GM19240 (cell line): Measurements from ENCODE around the gene SSR4.
A peak's percentile ranks its signal among the peaks of the same experiment; 100 is the strongest.

ENCODE experiments used
- DNase-seq: peaks from one replicate; pipeline ENCODE4 v3.0.0; 2011; ENCODE audit warnings: low spot score; ENCODE audit not compliant: insufficient read length

Gene SSR4

DNA sequence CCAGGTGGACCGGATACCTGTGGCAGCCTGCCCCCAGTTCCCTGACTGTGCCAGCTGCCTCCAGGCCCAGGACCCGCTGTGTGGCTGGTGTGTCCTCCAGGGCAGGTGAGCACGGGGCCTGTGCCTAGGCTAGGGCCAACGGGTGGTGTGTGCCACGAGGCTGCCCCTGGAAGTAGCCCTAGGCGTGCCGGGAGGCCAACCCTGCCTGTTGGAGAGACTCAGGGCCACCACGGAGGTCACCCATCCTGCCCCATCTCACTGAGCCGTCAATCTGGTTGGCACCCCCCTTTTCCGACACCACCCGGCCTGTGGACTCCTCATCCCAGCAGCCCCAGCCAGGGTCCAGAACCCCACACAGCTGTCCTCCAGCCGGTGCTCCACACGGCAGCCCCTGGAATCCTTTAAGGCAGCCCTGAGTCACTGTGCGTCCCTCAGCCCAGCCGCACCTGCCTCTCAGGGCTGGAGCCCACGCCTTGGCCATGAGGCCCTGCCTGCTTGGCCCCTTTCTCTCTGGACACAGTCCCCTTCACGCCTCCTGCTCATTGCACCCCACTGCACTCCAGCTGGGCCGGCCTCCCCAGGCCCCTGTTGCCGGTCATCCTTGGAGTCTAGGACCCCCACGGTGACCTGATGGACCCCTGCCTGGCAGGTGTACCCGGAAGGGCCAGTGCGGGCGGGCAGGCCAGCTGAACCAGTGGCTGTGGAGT is 25.2 kb upstream of the SSR4 start:
- DNase-seq: no peak

DNA sequence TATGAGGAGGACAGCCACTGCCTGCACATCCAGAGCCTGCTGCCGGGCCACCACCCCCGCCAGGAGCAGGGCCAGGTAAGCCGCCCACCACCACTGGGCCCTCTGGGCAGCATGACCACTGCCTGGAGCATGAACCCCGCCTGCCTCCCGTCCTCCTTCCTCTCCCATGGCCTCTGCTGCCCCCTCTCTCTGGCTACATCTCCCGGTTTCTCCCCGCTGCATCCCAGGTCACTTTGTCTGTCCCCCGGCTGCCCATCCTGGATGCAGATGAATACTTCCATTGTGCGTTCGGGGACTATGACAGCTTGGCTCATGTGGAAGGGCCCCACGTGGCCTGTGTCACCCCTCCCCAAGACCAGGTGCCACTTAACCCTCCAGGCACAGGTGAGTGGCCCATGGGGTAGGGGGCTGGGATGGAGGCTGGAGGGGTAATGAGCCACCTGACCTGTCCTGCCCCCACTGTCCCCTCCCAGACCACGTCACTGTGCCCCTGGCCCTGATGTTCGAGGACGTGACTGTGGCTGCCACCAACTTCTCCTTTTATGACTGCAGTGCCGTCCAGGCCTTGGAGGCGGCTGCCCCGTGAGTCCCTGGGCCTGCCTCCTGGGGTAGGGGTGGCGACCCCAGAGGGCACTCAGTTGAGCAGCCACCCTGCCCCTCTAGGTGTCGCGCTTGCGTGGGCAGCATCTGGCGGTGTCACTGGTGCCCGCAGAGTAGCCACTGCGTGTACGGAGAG is 24.4 kb upstream of the SSR4 start:
- DNase-seq: peak; percentile 6

DNA sequence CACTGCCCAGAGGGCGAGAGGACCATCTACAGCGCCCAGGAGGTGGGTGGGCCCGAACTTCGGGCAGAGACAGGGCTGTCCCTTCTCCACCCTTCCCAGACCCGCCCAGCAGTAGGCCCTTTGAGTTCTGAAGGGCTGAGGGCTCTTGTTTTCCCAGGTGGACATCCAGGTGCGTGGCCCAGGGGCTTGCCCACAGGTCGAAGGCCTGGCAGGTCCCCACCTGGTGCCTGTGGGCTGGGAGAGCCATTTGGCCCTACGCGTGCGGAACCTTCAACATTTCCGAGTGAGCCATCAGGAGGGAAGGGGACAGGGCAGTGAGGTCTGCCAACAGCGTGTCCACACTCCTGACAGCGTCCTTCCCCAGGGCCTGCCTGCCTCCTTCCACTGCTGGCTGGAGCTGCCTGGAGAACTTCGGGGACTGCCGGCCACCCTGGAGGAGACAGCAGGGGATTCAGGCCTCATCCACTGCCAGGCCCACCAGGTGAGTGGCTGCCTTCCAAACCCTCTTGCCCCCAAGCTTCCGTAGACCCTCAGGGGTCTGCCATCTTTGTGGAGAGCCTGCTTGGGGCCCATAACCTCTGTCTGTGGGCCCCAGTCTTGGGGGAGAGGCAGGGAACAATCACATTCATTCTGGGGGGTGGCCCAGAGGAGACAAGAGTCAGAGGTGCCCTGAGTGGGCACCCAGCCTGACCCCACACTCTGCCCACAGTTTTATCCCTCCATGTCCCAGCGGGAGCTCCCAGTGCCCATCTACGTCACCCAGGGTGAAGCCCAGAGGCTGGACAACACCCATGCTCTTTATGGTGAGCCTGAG is 23.7 kb upstream of the SSR4 start:
- DNase-seq: peak; percentile 3

DNA sequence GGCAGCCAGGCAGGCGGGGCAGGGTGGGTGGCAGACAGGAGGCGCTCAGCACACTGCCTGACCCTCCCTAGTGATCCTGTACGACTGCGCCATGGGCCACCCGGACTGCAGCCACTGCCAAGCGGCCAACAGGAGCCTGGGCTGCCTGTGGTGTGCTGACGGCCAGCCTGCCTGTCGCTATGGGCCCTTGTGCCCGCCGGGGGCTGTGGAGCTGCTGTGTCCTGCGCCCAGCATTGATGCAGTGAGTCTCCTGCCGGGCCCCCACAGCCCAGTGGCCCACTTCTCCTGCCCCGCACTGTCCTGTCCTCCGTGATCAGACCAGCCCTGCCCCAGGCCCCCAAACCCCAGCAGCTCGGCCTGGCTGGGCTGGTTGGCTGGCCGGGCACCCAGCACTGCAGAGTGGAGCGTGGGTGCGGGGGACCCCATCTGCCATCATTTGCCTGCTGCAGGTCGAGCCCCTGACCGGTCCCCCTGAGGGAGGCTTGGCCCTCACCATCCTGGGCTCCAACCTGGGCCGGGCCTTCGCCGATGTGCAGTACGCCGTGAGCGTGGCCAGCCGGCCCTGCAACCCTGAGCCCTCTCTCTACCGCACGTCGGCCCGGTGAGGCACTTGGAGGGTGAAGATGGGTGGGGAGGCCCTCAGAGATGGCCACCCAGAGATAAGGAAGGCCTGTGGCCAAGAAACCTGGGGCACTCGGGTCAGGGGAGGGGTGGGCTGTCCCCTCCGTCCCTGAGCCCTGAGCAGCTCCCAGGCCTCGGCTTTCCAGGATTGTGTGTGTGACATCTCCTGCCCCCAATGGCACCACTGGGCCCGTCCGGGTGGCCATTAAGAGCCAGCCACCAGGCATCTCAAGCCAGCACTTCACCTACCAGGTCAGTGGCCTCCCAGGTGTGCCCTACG is 22.8 kb upstream of the SSR4 start:
- DNase-seq: no peak

DNA sequence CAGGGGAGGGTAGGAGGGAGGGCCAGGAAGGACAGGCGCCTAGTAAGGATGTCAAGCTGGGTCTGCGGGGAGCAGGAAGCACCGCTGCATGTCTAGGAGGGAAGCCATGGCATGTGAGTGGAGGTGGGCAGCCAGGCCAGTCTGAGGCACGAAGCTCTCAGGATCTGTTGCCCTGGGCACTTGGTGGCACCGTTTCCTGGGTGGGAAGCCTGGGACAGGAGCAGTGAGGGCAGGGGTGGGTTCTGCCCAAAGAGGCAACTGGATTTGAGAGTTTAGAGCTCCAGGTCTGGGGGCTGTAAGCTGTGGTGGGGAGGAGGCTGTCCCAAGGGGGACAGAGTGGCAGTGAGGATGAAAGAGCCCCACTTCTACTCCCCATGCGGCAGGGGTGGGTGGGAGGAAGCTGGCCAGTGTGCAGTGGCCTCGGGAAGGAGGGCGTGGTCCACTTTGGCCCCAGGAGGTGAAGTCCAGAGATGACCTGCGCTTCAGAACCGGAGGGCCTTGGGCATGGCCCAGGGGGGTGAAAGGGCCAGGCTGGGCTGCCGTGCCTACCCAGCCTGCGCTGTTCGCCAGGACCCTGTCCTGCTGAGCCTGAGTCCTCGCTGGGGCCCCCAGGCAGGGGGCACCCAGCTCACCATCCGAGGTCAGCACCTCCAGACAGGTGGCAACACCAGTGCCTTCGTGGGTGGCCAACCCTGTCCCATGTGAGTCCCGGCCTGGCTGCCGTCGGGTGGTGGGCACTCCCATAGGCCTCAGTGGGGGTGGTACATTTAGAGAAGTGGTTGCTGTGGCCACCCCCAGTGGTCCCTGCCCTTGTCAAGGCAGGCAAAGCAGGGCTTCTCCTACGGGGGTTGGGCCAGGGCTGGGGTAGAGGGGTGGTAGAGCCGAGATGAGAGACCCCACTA is 21.9 kb upstream of the SSR4 start:
- no peak for DNase-seq

DNA sequence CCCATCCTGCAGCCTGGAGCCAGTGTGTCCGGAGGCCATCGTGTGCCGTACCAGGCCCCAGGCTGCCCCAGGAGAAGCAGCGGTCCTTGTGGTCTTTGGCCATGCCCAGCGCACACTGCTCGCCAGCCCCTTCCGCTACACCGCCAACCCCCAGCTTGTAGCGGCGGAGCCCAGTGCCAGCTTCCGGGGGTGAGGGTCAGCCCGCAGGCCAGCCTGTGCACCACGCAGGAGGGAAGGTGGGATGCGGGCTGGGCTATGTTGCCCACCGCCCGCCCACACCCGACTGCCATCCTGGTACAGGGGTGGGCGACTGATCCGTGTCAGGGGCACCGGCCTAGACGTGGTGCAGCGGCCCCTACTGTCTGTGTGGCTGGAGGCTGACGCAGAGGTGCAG is 21.3 kb upstream of the SSR4 start:
- no peak for DNase-seq

DNA sequence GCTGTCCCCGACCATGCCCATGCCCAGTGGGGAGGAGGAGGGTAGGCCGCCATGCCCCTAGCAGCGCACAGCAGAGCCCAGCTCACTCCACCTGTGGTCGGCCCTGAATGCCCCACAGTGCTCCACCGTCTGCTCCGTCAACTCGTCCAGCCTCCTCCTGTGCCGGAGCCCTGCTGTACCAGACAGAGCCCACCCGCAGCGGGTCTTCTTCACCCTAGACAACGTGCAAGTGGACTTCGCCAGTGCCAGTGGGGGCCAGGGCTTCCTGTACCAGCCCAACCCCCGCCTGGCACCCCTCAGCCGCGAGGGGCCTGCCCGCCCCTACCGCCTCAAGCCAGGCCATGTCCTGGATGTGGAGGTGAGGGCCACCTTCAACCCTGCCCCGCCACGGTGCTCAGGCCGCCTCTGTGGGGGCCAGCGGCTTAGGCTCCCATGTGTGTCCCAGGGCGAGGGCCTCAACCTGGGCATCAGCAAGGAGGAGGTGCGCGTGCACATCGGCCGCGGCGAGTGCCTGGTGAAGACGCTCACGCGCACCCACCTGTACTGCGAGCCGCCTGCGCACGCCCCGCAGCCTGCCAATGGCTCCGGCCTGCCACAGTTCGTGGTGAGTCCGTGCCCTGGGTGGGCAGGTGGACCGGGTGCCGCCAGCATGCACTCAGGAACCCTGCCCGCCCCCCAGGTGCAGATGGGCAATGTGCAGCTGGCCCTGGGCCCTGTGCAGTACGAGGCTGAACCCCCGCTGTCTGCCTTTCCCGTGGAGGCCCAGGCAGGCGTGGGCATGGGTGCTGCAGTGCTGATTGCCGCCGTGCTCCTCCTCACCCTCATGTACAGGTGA is 20.5 kb upstream of the SSR4 start:
- no peak for DNase-seq

DNA sequence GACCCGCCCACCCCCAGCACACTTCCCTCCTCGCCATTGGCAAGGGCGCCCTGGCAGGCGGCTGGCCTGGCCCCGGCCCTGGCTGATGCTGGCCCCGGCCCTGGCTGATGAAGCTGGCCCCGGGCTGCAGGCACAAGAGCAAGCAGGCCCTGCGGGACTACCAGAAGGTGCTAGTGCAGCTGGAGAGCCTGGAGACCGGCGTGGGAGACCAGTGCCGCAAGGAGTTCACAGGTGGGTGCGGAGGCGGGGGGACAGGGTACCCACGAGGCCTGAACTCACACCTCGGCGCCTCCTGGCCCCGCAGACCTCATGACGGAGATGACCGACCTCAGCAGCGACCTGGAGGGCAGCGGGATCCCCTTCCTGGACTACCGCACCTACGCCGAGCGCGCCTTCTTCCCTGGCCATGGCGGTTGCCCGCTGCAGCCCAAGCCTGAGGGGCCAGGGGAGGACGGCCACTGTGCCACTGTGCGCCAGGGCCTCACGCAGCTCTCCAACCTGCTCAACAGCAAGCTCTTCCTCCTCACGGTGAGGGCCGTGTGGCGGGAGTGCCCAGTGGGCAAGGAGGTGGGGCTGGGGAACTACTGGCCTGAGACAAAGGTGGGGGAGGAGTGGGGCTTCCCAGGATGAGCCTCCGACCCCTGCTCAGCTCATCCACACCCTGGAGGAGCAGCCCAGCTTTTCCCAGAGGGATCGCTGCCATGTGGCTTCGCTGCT is 19.7 kb upstream of the SSR4 start:
- DNase-seq: no peak

DNA sequence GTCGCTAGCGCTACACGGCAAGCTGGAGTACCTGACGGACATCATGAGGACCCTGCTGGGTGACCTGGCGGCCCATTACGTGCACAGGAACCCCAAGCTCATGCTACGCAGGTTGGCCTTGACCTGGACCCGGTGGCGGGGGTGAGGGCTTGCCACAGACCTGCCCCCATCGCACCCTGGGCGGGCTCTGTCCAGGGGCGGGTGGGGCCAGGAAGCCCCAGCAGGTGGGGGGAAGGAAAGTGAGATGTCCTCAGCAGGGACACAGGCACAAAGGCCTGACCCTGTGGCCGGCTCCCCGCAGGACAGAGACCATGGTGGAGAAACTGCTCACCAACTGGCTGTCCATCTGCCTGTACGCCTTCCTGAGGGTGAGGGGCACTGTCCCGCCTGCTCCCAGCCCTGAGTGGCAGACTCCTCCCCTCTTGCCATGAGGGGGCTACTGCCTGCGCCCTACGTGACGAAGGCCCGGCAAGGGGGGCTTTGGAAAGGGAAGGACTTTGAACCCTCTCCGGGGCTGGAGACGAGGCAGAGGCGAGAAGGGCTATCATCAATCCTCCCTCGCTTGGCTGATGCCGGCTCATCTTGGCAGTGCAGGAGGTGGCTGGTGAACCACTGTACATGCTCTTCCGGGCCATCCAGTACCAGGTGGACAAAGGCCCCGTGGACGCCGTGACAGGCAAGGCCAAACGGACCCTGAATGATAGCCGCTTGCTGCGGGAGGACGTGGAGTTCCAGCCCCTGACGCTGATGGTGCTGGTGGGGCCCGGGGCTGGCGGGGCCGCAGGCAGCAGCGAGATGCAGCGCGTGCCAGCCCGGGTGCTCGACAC is 19.0 kb upstream of the SSR4 start:
- no peak for DNase-seq

DNA sequence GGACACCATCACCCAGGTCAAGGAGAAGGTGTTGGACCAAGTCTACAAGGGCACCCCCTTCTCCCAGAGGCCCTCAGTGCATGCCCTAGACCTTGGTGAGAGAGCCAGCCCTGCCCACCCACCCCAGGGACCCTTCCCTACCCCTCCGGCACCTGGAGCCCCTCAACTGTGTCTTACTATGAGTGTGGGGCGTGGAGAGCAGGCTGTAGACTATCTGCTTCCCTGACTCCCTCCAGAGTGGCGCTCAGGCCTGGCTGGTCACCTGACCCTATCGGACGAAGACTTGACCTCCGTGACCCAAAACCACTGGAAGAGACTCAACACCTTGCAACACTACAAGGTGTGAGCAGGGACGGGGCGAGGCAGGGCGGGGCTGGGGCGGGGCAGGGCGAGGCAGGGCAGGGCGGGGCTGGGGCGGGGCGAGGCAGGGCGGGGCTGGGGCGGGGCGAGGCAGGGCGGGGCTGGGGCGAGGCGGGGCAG is 18.3 kb upstream of the SSR4 start:
- no peak for DNase-seq

DNA sequence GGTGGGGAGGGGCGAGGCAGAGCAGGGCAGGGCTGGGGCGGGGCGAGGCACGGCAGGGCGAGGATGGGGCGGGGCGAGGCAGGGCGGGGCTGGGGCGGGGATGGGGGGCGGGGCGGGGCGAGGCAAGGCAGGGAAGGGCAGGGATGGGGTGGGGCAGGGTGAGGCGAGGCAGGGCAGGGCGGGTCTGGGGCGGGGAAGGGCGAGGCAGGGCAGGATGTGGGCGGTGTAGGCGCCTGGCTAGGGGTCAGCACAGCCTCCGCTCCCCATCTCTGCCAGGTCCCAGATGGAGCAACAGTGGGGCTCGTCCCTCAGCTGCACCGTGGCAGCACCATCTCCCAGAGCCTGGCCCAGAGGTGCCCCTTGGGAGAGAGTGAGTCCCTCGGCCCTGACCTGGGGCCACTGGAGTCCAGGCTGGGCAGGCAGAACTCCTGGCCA is 17.8 kb upstream of the SSR4 start:
- no peak for DNase-seq

DNA sequence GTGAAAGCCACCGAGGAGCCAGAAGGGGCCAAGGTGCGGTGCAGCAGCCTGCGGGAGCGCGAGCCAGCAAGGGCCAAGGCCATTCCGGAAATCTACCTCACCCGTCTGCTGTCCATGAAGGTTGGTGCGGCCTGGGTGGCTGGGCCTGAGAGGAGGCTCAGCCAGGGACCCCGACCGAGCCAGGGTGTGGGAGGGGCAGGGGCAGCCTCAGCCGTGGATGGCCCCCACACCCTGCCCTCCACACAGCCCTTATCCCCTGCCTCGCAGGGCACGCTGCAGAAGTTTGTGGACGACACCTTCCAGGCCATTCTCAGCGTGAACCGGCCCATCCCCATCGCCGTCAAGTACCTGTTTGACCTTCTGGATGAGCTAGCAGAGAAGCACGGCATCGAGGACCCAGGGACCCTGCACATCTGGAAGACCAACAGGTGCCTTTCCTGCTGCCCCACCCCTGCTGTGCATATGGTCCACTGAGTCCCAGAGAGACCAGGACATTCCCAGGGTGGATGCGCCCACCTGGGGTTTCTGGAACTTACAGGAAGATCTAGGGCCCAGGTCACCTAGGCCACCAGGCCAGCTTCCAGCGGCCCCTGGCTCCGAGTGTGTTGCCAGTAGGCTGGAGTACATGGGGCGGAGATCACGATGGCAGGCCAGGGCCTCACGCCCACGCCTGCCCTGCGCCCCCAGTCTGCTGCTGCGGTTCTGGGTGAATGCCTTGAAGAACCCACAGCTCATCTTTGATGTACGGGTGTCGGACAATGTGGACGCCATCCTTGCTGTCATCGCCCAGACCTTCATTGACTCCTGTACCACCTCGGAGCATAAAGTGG is 17.0 kb upstream of the SSR4 start:
- DNase-seq: no peak

DNA sequence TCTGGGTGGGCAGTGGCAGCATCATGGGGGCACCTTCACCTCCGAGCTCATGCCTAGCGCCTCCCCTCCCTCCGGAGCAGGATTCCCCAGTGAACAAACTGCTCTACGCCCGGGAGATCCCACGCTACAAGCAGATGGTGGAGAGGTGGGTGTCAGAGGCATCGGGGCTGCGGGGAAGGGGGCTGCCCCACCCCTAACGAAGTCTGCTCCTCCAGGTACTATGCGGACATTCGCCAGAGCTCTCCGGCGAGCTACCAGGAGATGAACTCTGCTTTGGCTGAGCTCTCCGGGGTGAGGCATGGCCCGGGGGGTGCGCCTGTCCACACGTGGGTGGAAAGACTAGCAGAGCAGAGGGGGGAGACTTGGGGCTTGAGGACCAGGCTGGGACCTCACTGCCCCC is 16.3 kb upstream of the SSR4 start:
- DNase-seq: no peak

DNA sequence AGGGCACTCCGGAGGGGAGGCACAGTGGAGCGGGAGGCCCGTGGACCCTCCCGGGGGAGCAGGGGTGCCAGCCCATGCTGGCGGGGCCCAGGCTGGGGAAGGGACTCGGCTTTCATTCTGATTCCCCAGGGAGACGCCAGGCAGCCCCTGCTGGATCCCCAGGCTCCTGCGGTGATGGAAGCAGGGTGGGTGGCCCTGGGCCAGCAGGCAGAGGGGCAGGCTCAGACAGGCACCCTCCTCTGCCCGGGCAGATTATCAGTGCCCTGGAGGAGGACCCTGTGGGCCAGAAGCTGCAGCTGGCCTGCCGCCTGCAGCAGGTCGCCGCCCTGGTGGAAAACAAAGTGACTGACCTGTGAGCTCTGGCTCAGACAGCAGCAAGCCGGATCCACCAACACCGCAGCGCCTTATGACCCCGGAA is 15.8 kb upstream of the SSR4 start:
- DNase-seq: no peak

DNA sequence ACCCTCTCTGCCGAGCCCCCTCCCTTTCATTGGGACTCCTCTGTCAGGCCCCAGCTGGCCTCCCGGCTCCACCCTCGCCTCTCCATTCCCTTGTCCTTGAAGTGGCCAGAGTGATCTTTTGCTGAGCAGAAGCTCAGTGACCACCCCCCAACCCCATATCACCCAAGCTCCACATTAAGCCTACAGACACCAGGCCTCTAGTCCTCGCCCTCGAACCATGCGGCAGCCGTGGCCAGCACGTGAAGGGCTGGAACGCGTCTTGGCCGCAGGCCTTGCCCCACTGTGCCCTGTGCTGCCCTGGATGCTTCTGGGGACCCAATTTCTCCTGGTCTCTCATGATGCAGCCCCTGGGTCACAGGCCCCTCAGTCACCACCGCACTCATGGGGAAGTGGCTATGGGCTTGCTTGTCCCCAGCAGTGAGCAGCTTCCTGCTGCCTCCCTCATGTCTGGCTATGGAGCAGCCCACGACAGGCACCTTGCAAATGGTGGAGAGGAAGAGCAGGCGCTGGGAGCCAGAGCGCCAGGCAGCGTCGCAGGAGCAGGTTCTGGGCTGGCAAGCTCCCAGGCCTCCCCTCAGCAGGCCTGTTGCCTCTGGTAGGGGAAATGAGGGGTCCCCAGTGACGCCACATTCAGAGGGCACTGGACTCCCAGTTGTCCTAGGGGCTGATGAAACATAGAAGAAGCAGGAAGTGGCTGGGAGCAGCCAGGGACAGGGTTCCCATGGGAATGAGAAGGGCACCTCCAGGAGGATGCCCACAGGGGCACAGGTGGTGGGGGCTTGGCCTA is 14.4 kb upstream of the SSR4 start:
- no peak for DNase-seq
